NCI-H1092 (cell line): ENCODE results near the gene PRPSAP1.

Experiments
- DNase-seq: peaks from one replicate; lab custom pipeline; 2025; lab: John Stamatoyannopoulos, UW

PRPSAP1 gene, protein sequence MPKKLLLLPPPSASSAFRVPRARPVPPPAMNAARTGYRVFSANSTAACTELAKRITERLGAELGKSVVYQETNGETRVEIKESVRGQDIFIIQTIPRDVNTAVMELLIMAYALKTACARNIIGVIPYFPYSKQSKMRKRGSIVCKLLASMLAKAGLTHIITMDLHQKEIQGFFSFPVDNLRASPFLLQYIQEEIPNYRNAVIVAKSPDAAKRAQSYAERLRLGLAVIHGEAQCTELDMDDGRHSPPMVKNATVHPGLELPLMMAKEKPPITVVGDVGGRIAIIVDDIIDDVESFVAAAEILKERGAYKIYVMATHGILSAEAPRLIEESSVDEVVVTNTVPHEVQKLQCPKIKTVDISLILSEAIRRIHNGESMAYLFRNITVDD

DNA sequence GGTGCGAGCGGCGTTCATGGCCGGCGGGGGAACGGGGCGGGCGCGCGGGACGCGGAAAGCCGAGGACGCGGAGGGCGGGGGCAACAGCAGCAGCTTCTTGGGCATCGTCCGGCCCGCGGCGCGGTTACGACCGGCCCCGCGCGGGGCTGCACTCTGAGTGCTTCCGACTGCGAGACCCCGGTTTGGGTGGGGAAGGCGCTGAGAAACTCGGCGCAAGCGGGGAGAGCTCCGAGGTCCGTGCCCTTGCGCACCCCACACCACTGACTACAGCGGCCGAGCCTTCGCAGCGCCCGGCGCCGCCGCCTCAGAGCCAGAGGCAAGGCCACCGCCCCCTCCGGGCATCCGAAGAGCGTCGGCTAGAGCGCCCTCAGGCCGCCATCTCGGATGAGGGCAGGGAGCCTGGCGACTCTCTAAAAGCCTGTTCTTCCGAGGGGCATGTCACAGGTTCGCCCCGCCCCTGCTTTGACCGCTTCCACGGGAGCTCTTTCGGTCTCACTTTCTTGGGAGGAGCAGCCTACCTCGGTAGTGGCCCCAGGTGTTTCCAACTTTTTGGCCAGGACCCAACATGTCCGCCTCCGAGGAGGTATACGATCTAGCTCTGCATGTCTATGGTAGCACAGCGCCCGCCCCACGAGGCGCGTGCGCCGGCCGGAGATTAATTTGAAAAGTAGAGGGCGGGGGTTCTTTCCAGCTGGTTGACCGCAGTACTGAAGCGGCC is at the start of gene PRPSAP1:
Gene PRPSAP1 (minus strand): TSS at position 318 of the 718 bp plus-strand sequence. CDS start 213 bp downstream, at position 105.
- peak; percentile 78 for DNase-seq

DNA sequence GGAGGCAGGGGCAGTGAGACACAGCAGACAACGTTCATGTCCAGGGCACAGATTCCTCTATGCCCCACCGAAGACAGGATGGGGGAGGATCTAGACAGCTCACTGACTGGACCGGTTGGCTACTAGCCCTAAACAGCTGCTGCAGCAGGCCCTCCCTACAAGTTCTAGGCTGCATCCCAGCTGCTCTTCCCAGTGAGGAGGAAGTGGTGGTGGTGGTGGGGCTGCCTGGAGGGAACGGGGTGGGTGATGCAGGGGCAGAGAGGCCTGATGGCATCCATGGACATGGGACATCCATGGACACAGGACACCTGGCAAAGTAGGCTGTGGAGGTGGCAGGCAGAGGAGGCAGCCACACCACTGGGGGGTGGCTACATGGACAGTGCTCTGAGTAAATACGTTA is 49.0 kb upstream of the PRPSAP1 start:
- DNase-seq: no peak

DNA sequence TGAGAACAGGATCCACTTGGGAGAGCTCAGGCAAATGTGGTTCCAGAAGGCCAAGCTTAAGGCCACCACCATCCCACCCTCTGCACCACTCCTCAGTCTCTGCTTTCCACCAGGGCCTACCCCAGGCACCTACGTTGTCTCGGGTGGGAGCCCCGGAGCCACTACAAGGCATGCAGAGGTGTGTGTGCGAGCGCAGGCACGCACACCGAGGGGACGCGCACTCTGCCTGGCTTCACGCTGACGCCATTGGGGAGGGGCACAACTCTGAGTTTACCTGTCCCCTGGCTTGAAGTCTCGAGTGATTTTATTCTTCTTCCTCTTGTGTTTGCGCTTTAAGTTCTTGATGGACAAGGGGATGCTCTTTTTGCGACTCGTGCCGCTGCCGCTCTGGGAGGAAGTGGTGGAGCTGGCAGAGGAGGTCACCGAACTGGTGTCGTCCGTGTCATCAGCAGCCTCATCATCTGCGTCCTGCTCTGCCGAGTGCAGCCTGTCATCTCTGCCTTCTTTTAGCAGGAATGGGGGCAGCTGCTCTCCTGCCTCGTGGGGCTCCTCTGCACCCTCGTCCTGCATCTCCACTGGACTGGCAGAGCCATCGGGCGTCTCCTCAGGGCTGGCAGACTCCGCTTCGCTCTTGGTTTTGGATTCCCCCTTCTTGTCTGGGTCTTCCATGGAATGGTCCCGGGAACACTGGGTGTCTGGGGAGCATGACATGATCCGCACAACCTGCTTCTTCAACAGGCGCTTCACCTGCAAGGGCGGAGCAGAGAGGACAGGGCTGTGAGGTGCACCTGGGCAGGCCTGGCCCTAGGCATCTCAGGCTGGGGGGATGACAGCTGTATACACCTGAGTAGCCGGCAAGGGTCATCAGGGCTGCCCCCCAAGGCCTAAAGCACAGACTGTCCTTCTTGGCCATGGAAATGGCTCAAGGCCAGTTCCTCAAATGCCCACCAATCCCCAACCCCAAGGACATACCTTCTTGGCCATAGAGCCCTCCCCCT is 45.8 kb upstream of the PRPSAP1 start:
- no peak for DNase-seq

- no peak for DNase-seq
These were observed 44.9 kb upstream of the PRPSAP1 start for GRCh38 chr17:76398523-76399174.

GRCh38 chr17:76397687-76398522 is 44.2 kb upstream of the PRPSAP1 start:
- DNase-seq: peak; percentile 74

DNA sequence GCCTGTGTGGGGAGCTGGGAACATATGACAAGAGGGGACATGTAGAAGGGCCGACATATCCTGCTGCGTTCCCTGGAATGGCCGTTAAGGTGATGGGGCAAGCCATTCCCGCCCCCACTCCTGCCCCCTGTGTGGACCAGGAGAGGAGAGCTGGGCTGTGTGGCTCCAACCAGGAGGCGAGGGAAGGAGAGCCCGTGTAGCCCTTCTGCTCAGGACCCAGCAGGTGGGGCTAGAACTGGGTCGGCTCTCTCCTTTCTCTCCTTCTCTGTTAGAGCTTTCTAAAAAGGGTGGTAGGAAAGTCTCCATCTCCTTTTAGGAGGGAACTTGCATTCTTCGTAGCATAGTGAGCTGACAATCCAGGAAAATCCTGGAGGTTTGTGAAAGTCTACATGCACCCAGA is 43.5 kb upstream of the PRPSAP1 start:
- no peak for DNase-seq

- no peak for DNase-seq
These were observed 42.3 kb upstream of the PRPSAP1 start for GRCh38 chr17:76395980-76396379.

DNA sequence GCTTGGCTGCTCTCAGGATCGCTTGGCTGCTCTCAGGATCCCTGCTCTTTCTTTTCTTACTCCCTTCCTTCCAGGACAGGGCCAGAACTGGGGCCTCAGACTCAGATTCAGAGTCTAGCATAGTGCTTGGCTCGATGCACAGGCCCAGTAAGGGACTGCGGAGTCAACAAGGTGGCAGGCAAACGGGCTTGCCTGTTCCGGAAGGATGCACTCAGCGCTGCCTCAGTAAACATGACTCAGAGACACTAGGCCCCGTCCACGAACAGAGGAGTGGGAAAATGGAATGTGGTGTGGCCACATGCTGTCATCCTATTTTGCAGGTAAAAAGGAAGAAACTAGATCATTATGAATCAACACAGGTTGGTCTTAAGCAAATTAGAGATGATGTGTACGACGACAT is 40.5 kb upstream of the PRPSAP1 start:
- DNase-seq: no peak

DNA sequence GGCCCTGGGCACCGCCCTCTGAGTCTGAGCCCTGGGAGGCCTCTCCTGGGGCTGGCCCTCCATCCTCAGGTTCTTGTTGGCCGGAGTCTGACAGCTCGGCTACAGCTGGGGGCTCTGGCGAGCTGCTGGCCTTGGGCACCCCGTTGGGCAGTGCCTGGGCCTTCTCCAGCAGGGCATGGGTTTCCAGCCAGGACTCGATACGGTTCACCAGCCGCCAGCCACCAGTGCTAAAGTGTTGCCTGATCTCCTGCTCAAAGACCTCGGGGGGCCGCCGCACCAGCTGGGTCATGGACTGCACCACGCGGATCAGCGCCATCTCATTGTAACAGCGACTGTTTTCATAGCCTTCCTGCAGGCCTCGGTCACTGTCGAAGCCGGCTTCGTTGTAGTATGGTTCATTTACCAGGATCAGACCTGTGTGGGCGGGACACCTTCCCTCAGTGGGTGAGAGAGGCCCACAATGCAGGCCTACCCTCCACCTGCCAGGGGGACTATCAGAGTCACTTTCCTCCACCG is 37.5 kb upstream of the PRPSAP1 start:
- no peak for DNase-seq

DNA sequence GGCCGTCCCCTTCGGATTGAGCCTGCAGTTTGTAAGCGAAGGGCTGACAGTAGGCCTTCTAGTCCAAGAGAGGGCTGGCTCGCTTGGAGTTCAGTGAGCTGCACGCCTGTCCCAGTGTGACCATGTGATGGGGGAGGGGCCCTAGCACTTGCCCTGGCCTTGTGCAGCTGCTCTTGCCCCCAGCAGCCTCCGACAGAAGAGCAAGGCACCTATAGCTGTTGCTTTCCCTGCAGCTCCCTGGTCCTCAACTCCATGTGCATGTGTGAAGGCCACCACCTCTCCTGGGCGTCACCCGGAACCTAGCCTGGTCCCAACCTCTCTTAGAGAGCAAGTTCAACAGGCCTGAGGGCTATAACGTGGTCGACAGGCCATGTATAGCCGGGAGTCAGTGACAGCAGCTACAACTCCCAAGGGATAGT is 36.3 kb upstream of the PRPSAP1 start:
- DNase-seq: no peak

- DNase-seq: no peak
These were observed 35.5 kb upstream of the PRPSAP1 start for GRCh38 chr17:76388966-76389888.

DNA sequence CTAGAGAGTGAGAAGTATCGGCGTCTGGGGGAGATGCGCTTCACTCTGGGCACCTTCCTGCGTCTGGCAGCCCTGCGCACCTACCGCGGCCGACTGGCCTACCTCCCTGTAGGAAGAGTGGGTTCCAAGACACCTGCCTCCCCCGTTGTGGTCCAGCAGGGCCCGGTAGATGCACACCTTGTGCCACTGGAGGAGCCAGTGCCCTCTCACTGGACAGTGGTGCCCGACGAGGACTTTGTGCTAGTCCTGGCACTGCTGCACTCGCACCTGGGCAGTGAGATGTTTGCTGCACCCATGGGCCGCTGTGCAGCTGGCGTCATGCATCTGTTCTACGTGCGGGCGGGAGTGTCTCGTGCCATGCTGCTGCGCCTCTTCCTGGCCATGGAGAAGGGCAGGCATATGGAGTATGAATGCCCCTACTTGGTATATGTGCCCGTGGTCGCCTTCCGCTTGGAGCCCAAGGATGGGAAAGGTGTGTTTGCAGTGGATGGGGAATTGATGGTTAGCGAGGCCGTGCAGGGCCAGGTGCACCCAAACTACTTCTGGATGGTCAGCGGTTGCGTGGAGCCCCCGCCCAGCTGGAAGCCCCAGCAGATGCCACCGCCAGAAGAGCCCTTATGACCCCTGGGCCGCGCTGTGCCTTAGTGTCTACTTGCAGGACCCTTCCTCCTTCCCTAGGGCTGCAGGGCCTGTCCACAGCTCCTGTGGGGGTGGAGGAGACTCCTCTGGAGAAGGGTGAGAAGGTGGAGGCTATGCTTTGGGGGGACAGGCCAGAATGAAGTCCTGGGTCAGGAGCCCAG is 33.5 kb upstream of the PRPSAP1 start:
- DNase-seq: no peak

DNA sequence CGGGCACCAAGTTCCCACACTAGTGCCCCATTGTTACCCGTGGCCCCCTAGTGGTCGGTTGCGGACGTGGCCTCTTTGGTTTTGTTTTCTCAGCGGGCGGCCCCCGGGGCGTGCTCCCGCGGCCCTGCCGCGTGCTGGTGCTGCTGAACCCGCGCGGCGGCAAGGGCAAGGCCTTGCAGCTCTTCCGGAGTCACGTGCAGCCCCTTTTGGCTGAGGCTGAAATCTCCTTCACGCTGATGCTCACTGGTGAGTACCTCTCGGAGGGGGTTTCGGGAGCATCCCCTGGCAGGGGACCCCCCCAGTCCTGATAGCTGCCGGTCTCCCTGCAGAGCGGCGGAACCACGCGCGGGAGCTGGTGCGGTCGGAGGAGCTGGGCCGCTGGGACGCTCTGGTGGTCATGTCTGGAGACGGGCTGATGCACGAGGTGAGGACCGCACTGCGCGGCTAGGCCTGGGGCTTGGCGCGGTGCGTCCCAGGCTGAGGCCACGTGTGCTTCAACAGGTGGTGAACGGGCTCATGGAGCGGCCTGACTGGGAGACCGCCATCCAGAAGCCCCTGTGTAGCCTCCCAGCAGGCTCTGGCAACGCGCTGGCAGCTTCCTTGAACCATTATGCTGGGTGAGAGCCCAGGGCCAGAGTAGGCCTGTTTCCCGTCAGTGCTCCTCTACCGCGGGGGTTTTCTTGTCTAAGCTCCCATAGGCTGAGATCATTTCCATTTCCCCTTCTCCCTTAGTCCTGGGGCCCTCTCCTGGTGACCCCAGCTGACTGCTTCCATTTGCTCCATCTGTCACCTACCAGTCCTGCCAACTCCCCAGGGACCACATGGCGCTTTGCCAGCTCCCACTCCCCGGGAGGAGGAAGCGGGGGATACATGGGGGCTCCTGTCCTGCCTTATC is 32.4 kb upstream of the PRPSAP1 start:
- peak; percentile 43 for DNase-seq

DNA sequence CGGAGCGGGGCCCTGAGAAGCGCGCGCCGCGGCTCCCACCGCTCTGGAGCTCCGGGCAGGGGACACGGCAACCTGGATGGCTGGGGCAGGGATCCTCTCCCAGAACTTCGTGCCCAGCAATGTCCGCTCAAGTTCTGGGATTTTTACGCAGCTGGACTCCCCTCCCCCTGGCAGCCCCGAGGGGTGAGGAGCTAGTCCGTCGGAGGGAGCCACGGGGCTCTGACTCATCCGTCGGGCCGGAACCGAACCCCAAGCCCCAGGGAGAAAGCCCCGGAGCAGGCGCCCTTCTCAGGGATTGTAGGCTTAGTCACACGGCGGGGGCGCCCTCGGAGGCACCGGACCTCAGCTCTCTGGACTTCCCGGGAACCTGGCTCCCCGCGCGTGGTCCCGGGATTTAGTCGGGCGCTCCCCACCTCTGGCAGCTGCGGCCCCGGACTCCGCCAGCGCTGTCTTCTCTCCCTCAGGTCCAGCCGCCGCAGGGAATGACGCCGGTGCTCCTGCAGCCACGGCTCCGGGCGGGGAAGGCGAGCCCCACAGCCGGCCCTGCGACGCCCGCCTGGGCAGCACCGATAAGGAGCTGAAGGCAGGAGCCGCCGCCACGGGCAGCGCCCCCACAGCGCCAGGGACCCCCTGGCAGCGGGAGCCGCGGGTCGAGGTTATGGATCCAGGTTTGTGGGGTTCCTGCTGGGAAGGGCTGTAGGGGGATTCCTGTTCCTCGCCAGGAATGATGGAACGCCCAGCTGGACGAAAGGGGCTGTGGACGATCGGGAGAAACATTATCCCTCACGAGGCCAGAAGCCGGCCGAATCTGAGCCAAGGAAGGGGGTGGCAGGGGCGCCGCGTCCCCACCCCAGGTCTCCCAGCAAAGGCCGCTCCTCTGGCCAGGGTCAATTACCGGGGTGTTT is 31.5 kb upstream of the PRPSAP1 start:
- DNase-seq: no peak

DNA sequence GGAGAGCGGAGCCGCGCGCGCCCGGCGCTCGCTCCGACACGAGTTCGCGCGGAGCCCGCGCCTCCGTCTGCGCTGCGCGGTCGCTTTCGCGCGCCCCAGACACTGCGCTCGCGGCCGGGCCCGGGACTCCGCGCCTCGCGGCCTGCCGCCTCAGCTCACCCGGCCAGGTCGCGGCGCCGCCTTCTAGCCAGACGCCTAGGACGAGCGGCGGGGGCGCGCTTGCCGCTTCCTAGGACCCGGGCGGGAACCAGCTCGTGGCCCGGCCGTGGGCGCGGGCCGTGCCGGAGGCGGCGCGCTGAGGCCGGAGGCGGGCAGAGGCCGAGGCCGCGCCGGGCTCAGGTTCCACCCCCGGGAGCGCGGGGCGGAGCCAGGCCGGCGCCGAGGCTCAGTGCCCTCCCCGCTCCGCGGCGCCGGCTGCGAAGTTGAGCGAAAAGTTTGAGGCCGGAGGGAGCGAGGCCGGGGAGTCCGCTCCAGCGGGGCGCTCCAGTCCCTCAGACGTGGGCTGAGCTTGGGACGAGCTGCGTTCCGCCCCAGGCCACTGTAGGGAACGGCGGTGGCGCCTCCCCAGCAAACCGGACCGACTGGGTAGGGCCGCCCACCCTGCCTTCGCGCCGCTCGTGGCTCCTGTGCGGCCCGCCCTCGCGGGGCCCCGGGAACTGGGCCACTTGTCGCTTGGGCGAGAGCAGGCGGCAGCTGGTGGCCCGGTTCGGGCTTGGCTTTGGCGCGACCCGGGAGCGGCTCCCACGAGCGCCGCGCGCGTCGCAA is 30.7 kb upstream of the PRPSAP1 start, which contains the start of gene SPHK1:
Gene SPHK1 (plus strand): TSS at position 388 of the 765 bp plus-strand sequence. CDS start 1,036 bp downstream, outside the sequence.
- DNase-seq: no peak
